ENCODE results near the gene FFAR2. TPM values are rescaled to one million over a fixed set of nuclear protein-coding genes. Genes with fewer than 3 reads are reported as not detected.
A peak's percentile ranks its signal among the peaks of the same experiment; 100 is the strongest.

FFAR2 gene
- not detected for total RNA-seq (2021; ENCODE audit: unreplicated experiment)
- not detected in 2 replicates for polyA plus RNA-seq (2012)
- not detected for Bru-seq, nascent RNA
- not detected for BruChase-seq, experiment 1, labeled RNA remaining after a 6-hour chase
- percentile 13 among the genes with signal in this experiment for BruChase-seq, experiment 2, labeled RNA remaining after a 2-hour chase
- long read RNA-seq = 0 reads

GRCh38 chr19:35447606-35448469, at the start of gene FFAR2:
TSS of gene FFAR2 (plus strand) at chr19:35448257. CDS start at chr19:35449715, 1,458 bp downstream.
- ChIA-PET RAD21 (ENCODE audit: low non-redundant PET in 1 of 2, low total read pairs in 2 of 2, uncharacterized antibody in 2 of 2, unreplicated experiment in 2 of 2) (no interaction called here), POLR2A (no interaction called here), CTCF (no interaction called here)
- H3K4me2 ChIP-seq (ENCODE audit: low read length) = no peak within 1 kb of the TSS
- no peak within 1 kb of the TSS for H3K27ac ChIP-seq (ENCODE audit: low read depth, low read length)
- H3K27me3 ChIP-seq (ENCODE audit: insufficient read depth, low read length) = peaks cover 29% of the 10 kb centered on the region
- no peaks in the 10 kb centered on the region for H3K79me2 ChIP-seq (ENCODE audit: insufficient read depth, low read length)
- H2AFZ ChIP-seq (ENCODE audit: low read depth, low read length, poor library complexity, severe bottlenecking) = no peak within 1 kb of the TSS
- intact Hi-C loops (cut with micrococcal nuclease) = no loop called here
- no peaks in the 10 kb centered on the region for H3K4me1 ChIP-seq (ENCODE audit: control insufficient read depth in 1 of 2, insufficient read depth in 2 of 2, low read length in 2 of 2)
- no peak for ATAC-seq
- H4K20me1 ChIP-seq (ENCODE audit: insufficient read depth) = no peaks in the 10 kb centered on the region
- DNase-seq (ENCODE audit: low read depth, low spot score) = no peak
- BruUV-seq (replicated peaks) = no TSS peak
- no peak within 1 kb of the TSS for H3K9ac ChIP-seq (ENCODE audit: low read length)
- H3K9me2 ChIP-seq (ENCODE audit: insufficient read depth) = no peaks in the 10 kb centered on the region
- no peaks in the 10 kb centered on the region for H3K9me3 ChIP-seq (ENCODE audit: control insufficient read depth in 1 of 2, insufficient read depth in 1 of 2, low read depth in 1 of 2, low read length in 2 of 2)
- H3K4me3 ChIP-seq (replicated peaks in 1 of 2; ENCODE audit: low read depth in 1 of 2, low read length in 2 of 2) = no peak within 1 kb of the TSS
- H3K36me3 ChIP-seq (ENCODE audit: control insufficient read depth in 1 of 2, insufficient read depth in 2 of 2, low read length in 2 of 2) = no peaks in the 10 kb centered on the region
- TF ChIP-seq RAD21 (IDR thresholded peaks at IDR 0.05; ENCODE audit: low read depth) (no peak), ZFX (IDR thresholded peaks at IDR 0.05) (no peak), SRF (IDR thresholded peaks at IDR 0.05; ENCODE audit: low read depth) (no peak), ZBTB33 (IDR thresholded peaks at IDR 0.05; ENCODE audit: extremely low read depth, insufficient replicate concordance, low read length) (no peak), POLR2AphosphoS5 (IDR thresholded peaks at IDR 0.05; ENCODE audit: low read depth, low read length) (no peak), EZH2 (IDR thresholded peaks at IDR 0.05) (no peak), EZH2phosphoT487 (IDR thresholded peaks at IDR 0.05; ENCODE audit: borderline replicate concordance) (no peak), YY1 (IDR thresholded peaks at IDR 0.05; ENCODE audit: extremely low read depth, insufficient replicate concordance, low read depth, low read length) (no peak), TCF7L2 (IDR thresholded peaks at IDR 0.05; ENCODE audit: borderline replicate concordance, extremely low read depth, insufficient read depth, insufficient read length) (no peak), SIN3A (IDR thresholded peaks at IDR 0.05; ENCODE audit: low read depth) (no peak), CBX3 (IDR thresholded peaks at IDR 0.05; ENCODE audit: low read depth) (no peak), CEBPB (IDR thresholded peaks at IDR 0.05; ENCODE audit: low read depth) (no peak), JUND (IDR thresholded peaks at IDR 0.05) (no peak), POLR2A (IDR thresholded peaks at IDR 0.05; ENCODE audit: borderline replicate concordance, extremely low read depth, insufficient read depth, insufficient read length) (no peak), EGR1 (IDR thresholded peaks at IDR 0.05; ENCODE audit: low read depth) (no peak), ATF3 (IDR thresholded peaks at IDR 0.05) (no peak)
- TF ChIP-seq, protein P1, sequence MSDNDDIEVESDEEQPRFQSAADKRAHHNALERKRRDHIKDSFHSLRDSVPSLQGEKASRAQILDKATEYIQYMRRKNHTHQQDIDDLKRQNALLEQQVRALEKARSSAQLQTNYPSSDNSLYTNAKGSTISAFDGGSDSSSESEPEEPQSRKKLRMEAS (IDR thresholded peaks at IDR 0.05) = no peak
